CD4-positive, CD25-positive, alpha-beta regulatory T cell (primary cell): ENCODE results near the gene ARIH2. TPM values are rescaled to one million over a fixed set of nuclear protein-coding genes. Genes with fewer than 3 reads are reported as not detected.
A peak's percentile ranks its signal among the peaks of the same experiment; 100 is the strongest.

Experiments used
- ATAC-seq, 2 donors: fragments of 150-1000 bp; cut with Tn5 transposase; one replicate each; pipeline ENCODE4 v1.10.0; 2021; ENCODE audit warnings: low read depth in 2 of 2, moderate number of reproducible peaks in 2 of 2, moderate library complexity in 1 of 2
- DNase-seq, 3 donors: peaks; one replicate each; pipeline versions ENCODE4 v3.0.0 to v3.0.0-alpha.2; 2012 to 2022; ENCODE audit warnings: mixed read lengths in 1 of 3
- H3K27ac ChIP-seq: one replicate; pipeline ENCODE4 v1.7.0; 2013; ENCODE audit warnings: mild to moderate bottlenecking, low read length; ENCODE audit not compliant: insufficient read depth, poor library complexity, severe bottlenecking
- H3K27me3 ChIP-seq: one replicate; pipeline ENCODE4 v1.7.0; 2013; ENCODE audit warnings: low read length; ENCODE audit not compliant: control insufficient read depth, insufficient read depth
- H3K36me3 ChIP-seq: one replicate; pipeline ENCODE4 v1.7.0; 2013; ENCODE audit warnings: mild to moderate bottlenecking, low read length, moderate library complexity; ENCODE audit not compliant: control insufficient read depth, insufficient read depth
- H3K4me1 ChIP-seq: 2 replicates; pipeline ENCODE4 v1.7.0; 2013; ENCODE audit warnings: mild to moderate bottlenecking, low read length; ENCODE audit not compliant: insufficient read depth, control insufficient read depth, poor library complexity, severe bottlenecking
- H3K4me3 ChIP-seq: one replicate; pipeline ENCODE4 v1.7.0; 2013; ENCODE audit warnings: low read depth, mild to moderate bottlenecking, low read length, moderate library complexity
- H3K9me3 ChIP-seq, 2 experiments: 1 replicate in 1 of 2; 2 replicates in 1 of 2; pipeline ENCODE4 v1.7.0; 2013; ENCODE audit warnings: low read length in 2 of 2, mild to moderate bottlenecking in 1 of 2, moderate library complexity in 1 of 2; ENCODE audit not compliant: control insufficient read depth in 2 of 2
- H3K27ac Mint-ChIP-seq, 3 donors: one replicate each; pipeline ENCODE4 v1.8.0; 2020 to 2022; ENCODE audit warnings: mild to moderate bottlenecking in 3 of 3, mixed read lengths in 3 of 3, moderate library complexity in 2 of 3
- H3K27me3 Mint-ChIP-seq: one replicate; pipeline ENCODE4 v1.8.0; 2022; ENCODE audit warnings: mild to moderate bottlenecking, mixed read lengths
- H3K36me3 Mint-ChIP-seq: one replicate; pipeline ENCODE4 v1.8.0; 2020; ENCODE audit warnings: mixed read lengths
- H3K4me1 Mint-ChIP-seq, 4 donors: one replicate each; pipeline ENCODE4 v1.8.0; 2020 to 2022; ENCODE audit warnings: mixed read lengths in 4 of 4, mild to moderate bottlenecking in 1 of 4
- H3K4me3 Mint-ChIP-seq, 4 donors: one replicate each; pipeline ENCODE4 v1.8.0; 2020 to 2022; ENCODE audit warnings: mild to moderate bottlenecking in 4 of 4, mixed read lengths in 4 of 4, moderate library complexity in 3 of 4
- H3K9me3 Mint-ChIP-seq, 7 donors: one replicate each; pipeline ENCODE4 v1.8.0; 2020 to 2022; ENCODE audit warnings: mixed read lengths in 7 of 7, mild to moderate bottlenecking in 3 of 7, moderate library complexity in 2 of 7
- polyA plus RNA-seq, 4 donors: library from polyadenylated mRNA; unstranded; fragments of 300-500 nt; fragmentation: Illumina TruSeq; gene quantifications; one replicate each; pipeline ENCODE4 v1.2.3, GENCODE V29; 2021
- total RNA-seq: library from RNA; stranded (reverse); gene quantifications from one replicate; pipeline ENCODE4 v1.2.3, GENCODE V29; 2022

Gene ARIH2
- total and polyA plus RNA-seq, 5 donors from 2014 or later, result 110 to 171 (median 113) TPM

- DNase-seq, result no peak
- peak overlapping the region; percentile 78 for H3K27ac ChIP-seq
- H3K4me1 ChIP-seq, result peaks cover 46% of the 10 kb centered on the region
- ATAC-seq, result no peak
- no peaks in the 10 kb centered on the region for H3K9me3 Mint-ChIP-seq
- H3K4me3 Mint-ChIP-seq, result peak overlapping the region; percentile 86 to 98 (median 96)
- H3K36me3 ChIP-seq, result peaks cover 31% of the 10 kb centered on the region
- H3K36me3 Mint-ChIP-seq, result peaks cover 12% of the 10 kb centered on the region
- H3K27me3 ChIP-seq, result no peaks in the 10 kb centered on the region
- H3K27me3 Mint-ChIP-seq, result peaks cover 5% of the 10 kb centered on the region
- H3K4me3 ChIP-seq, result peak overlapping the region; percentile 77
- H3K27ac Mint-ChIP-seq, result peak overlapping the region; percentile 74 to 90 (median 84)
- peaks cover 10 to 57% (median 22%) of the 10 kb centered on the region in 4 donors for H3K4me1 Mint-ChIP-seq
- H3K9me3 ChIP-seq, result no peaks in the 10 kb centered on the region
Measured at GRCh38 chr3:49018707-49019006, 100.0 kb downstream of the ARIH2 start.

DNA sequence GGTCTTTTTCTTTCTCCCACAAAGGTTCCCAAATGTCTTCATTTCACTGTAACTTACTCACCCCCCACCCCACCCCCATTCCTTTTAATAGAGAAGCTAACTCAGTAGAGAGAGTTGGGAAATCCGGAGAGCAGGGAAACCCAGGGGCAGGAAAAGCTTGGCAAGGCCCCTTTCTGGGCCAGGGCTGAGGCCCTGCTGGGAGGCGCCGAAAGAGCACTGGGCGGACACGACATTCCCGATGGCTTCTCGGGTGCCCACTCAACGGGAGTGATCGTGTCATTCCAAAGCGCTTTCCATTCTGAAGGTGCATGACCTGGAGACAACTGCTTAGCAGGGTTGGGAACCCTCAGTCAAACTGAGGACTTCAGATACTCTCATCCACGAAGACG, 101.3 kb downstream of the ARIH2 start:
- ATAC-seq, result no peak
- no peak for DNase-seq
- Mint-ChIP-seq H3K9me3 (no peaks in the 10 kb centered on the region), H3K27ac (peak overlapping the region; percentile 52 to 96 (median 62)), H3K4me1 (peaks cover 10 to 62% (median 19%) of the 10 kb centered on the region in 4 donors), H3K36me3 (peaks cover 14% of the 10 kb centered on the region), H3K4me3 (peak overlapping the region; percentile 86 to 98 (median 96)), H3K27me3 (peaks cover 5% of the 10 kb centered on the region)
- Histone ChIP-seq H3K9me3 (no peaks in the 10 kb centered on the region), H3K4me1 (peaks cover 46% of the 10 kb centered on the region), H3K4me3 (peak overlapping the region; percentile 48), H3K27me3 (no peaks in the 10 kb centered on the region), H3K27ac (peak overlapping the region; percentile 98), H3K36me3 (peaks cover 30% of the 10 kb centered on the region)

GRCh38 chr3:49020330-49021212, 101.9 kb downstream of the ARIH2 start:
- peak overlapping the region; percentile 98 for H3K27ac ChIP-seq
- peaks cover 30% of the 10 kb centered on the region for H3K36me3 ChIP-seq
- H3K4me1 ChIP-seq, result peaks cover 46% of the 10 kb centered on the region
- peak overlapping the region; percentile 48 for H3K4me3 ChIP-seq
- ATAC-seq (no peak), DNase-seq (peak in 1 of 3 donors; percentile 42)
- Mint-ChIP-seq H3K4me3 (peak overlapping the region; percentile 86 to 98 (median 96)), H3K36me3 (peaks cover 14% of the 10 kb centered on the region), H3K9me3 (no peaks in the 10 kb centered on the region), H3K4me1 (peaks cover 10 to 66% (median 20%) of the 10 kb centered on the region in 4 donors), H3K27ac (peak overlapping the region; percentile 52 to 96 (median 62)), H3K27me3 (peaks cover 5% of the 10 kb centered on the region)
- no peaks in the 10 kb centered on the region for H3K27me3 ChIP-seq
- no peaks in the 10 kb centered on the region for H3K9me3 ChIP-seq

- Histone ChIP-seq H3K4me3 (peak overlapping the region; percentile 77), H3K27ac (peak overlapping the region; percentile 98), H3K36me3 (peaks cover 29% of the 10 kb centered on the region), H3K4me1 (peaks cover 46% of the 10 kb centered on the region), H3K27me3 (no peaks in the 10 kb centered on the region), H3K9me3 (no peaks in the 10 kb centered on the region)
- peak; percentile 98 to 99 (median 98) for DNase-seq
- Mint-ChIP-seq H3K27me3 (peaks cover 5% of the 10 kb centered on the region), H3K4me3 (peak overlapping the region; percentile 94 to 99 (median 98)), H3K9me3 (no peaks in the 10 kb centered on the region), H3K4me1 (peaks cover 10 to 67% (median 21%) of the 10 kb centered on the region in 4 donors), H3K27ac (peak overlapping the region; percentile 96 to 99 (median 96)), H3K36me3 (peaks cover 13% of the 10 kb centered on the region)
- peak; percentile 79 to 82 for ATAC-seq
Measured at GRCh38 chr3:49021213-49021812, 102.7 kb downstream of the ARIH2 start.

GRCh38 chr3:49021813-49022687, 103.4 kb downstream of the ARIH2 start, which contains the start of gene NDUFAF3:
Gene NDUFAF3 (plus strand): TSS chr3:49022121. CDS start chr3:49022145, 24 bp downstream.
- H3K27me3 Mint-ChIP-seq, result peaks cover 5% of the 10 kb centered on the region
- DNase-seq, result peak; percentile 84 to 93 (median 90)

DNA sequence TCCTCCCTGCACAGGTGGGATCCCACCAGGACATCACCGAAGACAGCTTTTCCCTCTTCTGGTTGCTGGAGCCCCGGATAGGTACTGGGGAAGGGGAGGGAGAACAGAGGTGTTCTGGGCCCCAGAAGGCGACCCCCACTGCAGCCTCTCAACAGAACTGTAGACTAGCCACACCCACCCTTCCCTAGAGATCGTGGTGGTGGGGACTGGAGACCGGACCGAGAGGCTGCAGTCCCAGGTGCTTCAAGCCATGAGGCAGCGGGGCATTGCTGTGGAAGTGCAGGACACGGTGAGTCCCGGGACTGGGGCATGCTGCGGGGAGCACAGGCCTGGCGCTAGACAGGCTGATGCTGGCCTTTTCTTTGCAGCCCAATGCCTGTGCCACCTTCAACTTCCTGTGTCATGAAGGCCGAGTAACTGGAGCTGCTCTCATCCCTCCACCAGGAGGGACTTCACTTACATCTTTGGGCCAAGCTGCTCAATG, 104.1 kb downstream of the ARIH2 start:
- ATAC-seq (no peak), DNase-seq (no peak)
- Mint-ChIP-seq H3K27ac (peak overlapping the region; percentile 96 to 99 (median 98)), H3K4me1 (peaks cover 10 to 65% (median 25%) of the 10 kb centered on the region in 4 donors), H3K9me3 (no peaks in the 10 kb centered on the region), H3K4me3 (peak overlapping the region; percentile 94 to 99 (median 98)), H3K27me3 (peaks cover 5% of the 10 kb centered on the region), H3K36me3 (peaks cover 13% of the 10 kb centered on the region)
- H3K27ac ChIP-seq, result peak overlapping the region; percentile 98
- H3K36me3 ChIP-seq, result peaks cover 39% of the 10 kb centered on the region
- H3K4me1 ChIP-seq, result peaks cover 40% of the 10 kb centered on the region
- H3K9me3 ChIP-seq, result no peaks in the 10 kb centered on the region
- H3K27me3 ChIP-seq, result no peaks in the 10 kb centered on the region
- peak overlapping the region; percentile 75 for H3K4me3 ChIP-seq

More at GRCh38 chr3:49021813-49022687, 103.4 kb downstream of the ARIH2 start, which contains the start of gene NDUFAF3:
- H3K27ac Mint-ChIP-seq, result peak within 1 kb of the TSS; percentile 96 to 99 (median 98)
- Histone ChIP-seq H3K9me3 (no peaks in the 10 kb centered on the region), H3K4me1 (peaks cover 46% of the 10 kb centered on the region), H3K36me3 (peaks cover 36% of the 10 kb centered on the region), H3K27me3 (no peaks in the 10 kb centered on the region), H3K4me3 (peak within 1 kb of the TSS; percentile 77), H3K27ac (peak within 1 kb of the TSS; percentile 98)
- no peaks in the 10 kb centered on the region for H3K9me3 Mint-ChIP-seq
- H3K4me3 Mint-ChIP-seq, result peak within 1 kb of the TSS; percentile 94 to 99 (median 98)
- H3K36me3 Mint-ChIP-seq, result peaks cover 13% of the 10 kb centered on the region
- peak; percentile 80 to 82 for ATAC-seq
- peaks cover 10 to 67% (median 23%) of the 10 kb centered on the region in 4 donors for H3K4me1 Mint-ChIP-seq

GRCh38 chr3:49023775-49024174, 105.1 kb downstream of the ARIH2 start:
- H3K36me3 Mint-ChIP-seq, result peaks cover 13% of the 10 kb centered on the region
- H3K4me1 Mint-ChIP-seq, result peaks cover 7 to 74% (median 29%) of the 10 kb centered on the region in 4 donors
- ATAC-seq (no peak), DNase-seq (no peak)
- H3K27ac Mint-ChIP-seq, result peak overlapping the region in 2 of 3 donors; percentile 81 to 96
- no peaks in the 10 kb centered on the region for H3K9me3 Mint-ChIP-seq
- peak overlapping the region in 3 of 4 donors; percentile 94 to 99 (median 98) for H3K4me3 Mint-ChIP-seq
- Histone ChIP-seq H3K27ac (no peak overlapping the region), H3K27me3 (no peaks in the 10 kb centered on the region), H3K9me3 (no peaks in the 10 kb centered on the region), H3K4me3 (no peak overlapping the region), H3K36me3 (peaks cover 40% of the 10 kb centered on the region), H3K4me1 (peaks cover 46% of the 10 kb centered on the region)
- peaks cover 5% of the 10 kb centered on the region for H3K27me3 Mint-ChIP-seq
